H1 (cell line): ENCODE measurements around the gene DIP2B. TPM values are rescaled to one million over a fixed set of nuclear protein-coding genes. Genes with fewer than 3 reads are reported as not detected.

ENCODE experiments used
- CTCF ChIA-PET: fragments of 300-600 bp; sonication (Branson Sonifier 250); formaldehyde crosslinking; loops from one replicate; lab custom pipeline; 2021; ENCODE audit not compliant: partially characterized antibody; lab: Charles Lee
- POLR2A ChIA-PET: fragments of 300-600 bp; sonication (Branson Sonifier 250); formaldehyde crosslinking; loops from one replicate; lab custom pipeline; 2021; ENCODE audit warnings: inconsistent platforms; ENCODE audit not compliant: partially characterized antibody; lab: Charles Lee
- DNase-seq, 2 experiments: peaks; one replicate each; pipeline versions ENCODE4 v3.0.0 to v3.0.0-alpha.2; 2010 to 2022; ENCODE audit warnings: low spot score in 2 of 2, low read depth in 1 of 2, mixed read lengths in 1 of 2
- FAIRE-seq: peaks from 2 replicates; lab custom pipeline; 2011; peaks lifted over from hg19 to GRCh38; lab: Jason Lieb, UNC
- H2AFZ ChIP-seq: 2 replicates; pipeline ENCODE4 v1.8.1; 2012; ENCODE audit warnings: low read length, inconsistent platforms
- H2AK5ac ChIP-seq: 2 replicates; pipeline ENCODE4 v1.6.1; 2013; ENCODE audit warnings: low read depth, low read length
- H2BK120ac ChIP-seq: replicated peaks from 2 replicates; pipeline ENCODE3; 2013; ENCODE audit warnings: low read depth, low read length, inconsistent platforms
- H2BK12ac ChIP-seq: 2 replicates; pipeline ENCODE4 v1.6.1; 2013; ENCODE audit warnings: low read depth, low read length
- H2BK15ac ChIP-seq: 2 replicates; pipeline ENCODE4 v1.6.1; 2013; ENCODE audit warnings: low read length
- H2BK20ac ChIP-seq: 2 replicates; pipeline ENCODE4 v1.6.1; 2013; ENCODE audit warnings: low read length
- H2BK5ac ChIP-seq: 2 replicates; pipeline ENCODE4 v1.6.1; 2013; ENCODE audit warnings: low read depth, low read length
- H3K14ac ChIP-seq: 2 replicates; pipeline ENCODE4 v1.6.1; 2013; ENCODE audit warnings: inconsistent platforms; ENCODE audit not compliant: insufficient read length
- H3K18ac ChIP-seq: 2 replicates; pipeline ENCODE4 v1.6.1; 2013; ENCODE audit warnings: low read length; ENCODE audit errors: extremely low read depth
- H3K23ac ChIP-seq: 2 replicates; pipeline ENCODE4 v1.6.1; 2013; ENCODE audit warnings: inconsistent platforms; ENCODE audit not compliant: insufficient read length
- H3K23me2 ChIP-seq: 2 replicates; pipeline ENCODE4 v1.6.1; 2013; ENCODE audit warnings: low read depth, low read length
- H3K27ac ChIP-seq: 2 replicates; pipeline ENCODE4 v1.6.1; 2011; ENCODE audit warnings: low read depth, low read length, inconsistent platforms
- H3K27me3 ChIP-seq, 4 experiments: replicated peaks in 1 of 4; 1 replicate in 1 of 4; 2 replicates in 3 of 4; pipeline versions ENCODE4 v1.6.1 to v1.8.1; 2011 to 2013; ENCODE audit warnings: low read length in 3 of 4, mild to moderate bottlenecking in 3 of 4, inconsistent platforms in 2 of 4, mixed read lengths in 2 of 4, moderate library complexity in 1 of 4; ENCODE audit not compliant: control insufficient read depth in 3 of 4, insufficient read depth in 3 of 4; ENCODE audit errors: extremely low read depth in 1 of 4
- H3K36me3 ChIP-seq, 4 experiments: 2 replicates each; pipeline versions ENCODE4 v1.6.1 to v1.8.1; 2011 to 2013; ENCODE audit warnings: mild to moderate bottlenecking in 4 of 4, low read length in 3 of 4, moderate library complexity in 2 of 4, control low read depth in 1 of 4, inconsistent platforms in 1 of 4; ENCODE audit not compliant: insufficient read depth in 4 of 4, control insufficient read depth in 2 of 4
- H3K4ac ChIP-seq: replicated peaks from 2 replicates; pipeline ENCODE3; 2013; ENCODE audit warnings: low read length, low read depth, mixed read lengths, inconsistent platforms; ENCODE audit not compliant: insufficient read length
- H3K4me1 ChIP-seq, 4 experiments: replicated peaks in 1 of 4; 1 replicate in 1 of 4; 2 replicates in 3 of 4; pipeline versions ENCODE4 v1.6.1 to v1.8.1; 2011 to 2013; ENCODE audit warnings: low read length in 3 of 4, inconsistent platforms in 2 of 4, mixed read lengths in 1 of 4; ENCODE audit not compliant: insufficient read depth in 4 of 4, control insufficient read depth in 3 of 4
- H3K4me2 ChIP-seq, 2 experiments: 2 replicates each; pipeline versions ENCODE4 v1.6.1 to v1.8.1; 2011 to 2013; ENCODE audit warnings: low read depth in 2 of 2, low read length in 2 of 2, control low read depth in 1 of 2, inconsistent platforms in 1 of 2, mild to moderate bottlenecking in 1 of 2; ENCODE audit not compliant: insufficient read depth in 1 of 2
- H3K4me3 ChIP-seq, 4 experiments: fragments of 200-600, 300-600 bp in 1 of 4; sonication (generic), shearing (Covaris generic), sonication (Bioruptor Twin) in 1 of 4; 2 replicates each; pipeline versions ENCODE4 v1.5.1 to v1.8.1; 2011 to 2016; ENCODE audit warnings: low read length in 4 of 4, low read depth in 3 of 4, control low read depth in 2 of 4, inconsistent platforms in 2 of 4, mild to moderate bottlenecking in 2 of 4, mixed read lengths in 1 of 4, moderate library complexity in 1 of 4; ENCODE audit not compliant: insufficient read depth in 2 of 4; ENCODE audit errors: extremely low read depth in 1 of 4
- H3K56ac ChIP-seq: replicated peaks from 2 replicates; pipeline ENCODE3; 2013; ENCODE audit warnings: low read depth, mild to moderate bottlenecking, mixed read lengths, low read length, inconsistent platforms; ENCODE audit not compliant: insufficient read length
- H3K79me1 ChIP-seq: 2 replicates; pipeline ENCODE4 v1.6.1; 2013; ENCODE audit warnings: low read depth, low read length, control low read depth
- H3K79me2 ChIP-seq, 2 experiments: 2 replicates each; pipeline versions ENCODE4 v1.6.1 to v1.8.1; 2012 to 2013; ENCODE audit warnings: low read length in 2 of 2, mild to moderate bottlenecking in 2 of 2, inconsistent platforms in 1 of 2; ENCODE audit not compliant: insufficient read depth in 2 of 2, control insufficient read depth in 1 of 2
- H3K9ac ChIP-seq, 4 experiments: replicated peaks in 1 of 4; 1 replicate in 1 of 4; 2 replicates in 3 of 4; pipeline versions ENCODE4 v1.6.1 to v1.8.1; 2011 to 2013; ENCODE audit warnings: low read depth in 3 of 4, low read length in 3 of 4, control low read depth in 2 of 4, mild to moderate bottlenecking in 2 of 4, moderate library complexity in 2 of 4, inconsistent platforms in 1 of 4; ENCODE audit errors: extremely low read depth in 1 of 4
- H3K9me3 ChIP-seq, 2 experiments: 2 replicates each; pipeline versions ENCODE4 v1.6.1 to v1.8.1; 2012 to 2013; ENCODE audit warnings: mild to moderate bottlenecking in 2 of 2, moderate library complexity in 2 of 2, control low read depth in 1 of 2, inconsistent platforms in 1 of 2, low read depth in 1 of 2, low read length in 1 of 2, mixed read lengths in 1 of 2; ENCODE audit not compliant: insufficient read depth in 2 of 2
- H4K20me1 ChIP-seq, 2 experiments: replicated peaks in 1 of 2; 2 replicates each; pipeline versions ENCODE3 to v1.8.1; 2011 to 2013; ENCODE audit warnings: inconsistent platforms in 2 of 2, low read length in 2 of 2, mild to moderate bottlenecking in 1 of 2; ENCODE audit not compliant: insufficient read depth in 2 of 2, control insufficient read depth in 1 of 2
- H4K5ac ChIP-seq: 2 replicates; pipeline ENCODE4 v1.6.1; 2013; ENCODE audit warnings: low read length, low read depth, mixed read lengths, inconsistent platforms; ENCODE audit not compliant: insufficient read length
- H4K8ac ChIP-seq: 2 replicates; pipeline ENCODE4 v1.8.0; 2013; ENCODE audit warnings: mild to moderate bottlenecking, moderate library complexity, low read length, inconsistent platforms; ENCODE audit not compliant: insufficient read depth; ENCODE audit errors: extremely low read depth
- H4K91ac ChIP-seq: replicated peaks from 2 replicates; pipeline ENCODE3; 2013; ENCODE audit warnings: low read length, mixed read lengths, inconsistent platforms; ENCODE audit not compliant: insufficient read length
- PHF8 ChIP-seq: fragments of 200-600 bp; sonication (generic); conservative IDR thresholded peaks from 2 replicates; pipeline ENCODE4 v1.7.1; 2012; ENCODE audit warnings: low read depth, mild to moderate bottlenecking, inconsistent platforms, low read length, moderate library complexity
- SIRT6 ChIP-seq: IDR thresholded peaks from one replicate; pipeline ENCODE4 v1.7.1; 2012; ENCODE audit warnings: low read length, inconsistent platforms
- SP4 ChIP-seq: IDR thresholded peaks from 2 replicates; pipeline ENCODE4 v1.6.1; 2012; ENCODE audit warnings: low read length, inconsistent platforms
- WGBS, 2 experiments: shearing (Covaris generic) in 1 of 2; methylation state at CpG; one replicate each; pipeline versions ENCODE4 v1.1.6 to v1.1.7; 2013 to 2015; ENCODE audit warnings: low lambda C conversion rate in 2 of 2, mixed read lengths in 2 of 2, inconsistent platforms in 1 of 2, low coverage in 1 of 2, missing lambda C conversion rate in 1 of 2; ENCODE audit not compliant: insufficient replicate concordance in 2 of 2, insufficient coverage in 1 of 2, insufficient read length in 1 of 2; ENCODE audit errors: extremely low coverage in 1 of 2, missing lambda C conversion rate in 1 of 2; 5-methylcytosine and 5-hydroxymethylcytosine counted together
- polyA plus RNA-seq, 7 experiments: library from polyadenylated mRNA; depleted of rRNA in 3 of 7; stranded (reverse) in 5 of 7; unstranded in 2 of 7; fragments of >200 nt in 5 of 7; fragments of 200-250 nt in 2 of 7; gene quantifications; 1 replicate in 5 of 7; 2 replicates in 1 of 7; 4 replicates in 1 of 7; pipeline versions ENCODE4 v1.2.1 to v1.2.3, GENCODE V29; 2011 to 2013; ENCODE audit warnings: missing spikeins in 2 of 7, mixed read lengths in 2 of 7
- total RNA-seq: library from RNA; stranded (reverse); fragmentation: NEBNext Ultra II Directional; extraction: Animal tissue kit (Norgen Biotek cat#: 25700); gene quantifications from 2 replicates; pipeline ENCODE4 v1.2.1, GENCODE V29; 2021

The DIP2B gene
- total and polyA plus RNA-seq, 2 of the 8 experiments (the other 6 are each of a cell fraction or from before 2014, with no cell fraction given): 11.1 to 29.6 TPM

GRCh38 chr12:50725011-50725942 lies 220.5 kb downstream of the DIP2B start:
- no peak overlapping the region for H3K27ac ChIP-seq
- TF ChIP-seq PHF8 (no peak), SP4 (no peak), SIRT6 (no peak)

More at GRCh38 chr12:50725011-50725942, 220.5 kb downstream of the DIP2B start:
- CTCF ChIA-PET: interaction anchor here (0.6 to 1.7 kb wide), 3 partner anchors 9 to 215 kb away, joined by 3 to 6 read pairs (median 3); no protein-coding TSS in a partner anchor
- no peak overlapping the region for H4K5ac ChIP-seq
- no peak overlapping the region for H3K9ac ChIP-seq
- no peaks in the 10 kb centered on the region for H3K4me1 ChIP-seq
- H2BK20ac ChIP-seq: no peak overlapping the region
- no peaks in the 10 kb centered on the region for H3K27me3 ChIP-seq
- H3K36me3 ChIP-seq: peaks cover 7 to 57% (median 42%) of the 10 kb centered on the region in 4 experiments
- no peaks in the 10 kb centered on the region for H3K79me1 ChIP-seq
- no peak overlapping the region for H4K8ac ChIP-seq
- FAIRE-seq: no peak
- H3K4me2 ChIP-seq: no peak overlapping the region
- H2AFZ ChIP-seq: no peak overlapping the region
- no peak overlapping the region for H2BK12ac ChIP-seq
- H3K79me2 ChIP-seq: no peaks in the 10 kb centered on the region
- no peaks in the 10 kb centered on the region for H3K23me2 ChIP-seq
- H3K56ac ChIP-seq: no peak overlapping the region
- 94 to 100% methylated on average over 1 to 5 of the region's 5 CpGs for WGBS, 2 experiments
- no peak overlapping the region for H3K4me3 ChIP-seq
- no peak overlapping the region for H2AK5ac ChIP-seq
- DNase-seq: no peak
- no peak overlapping the region for H3K14ac ChIP-seq
- no peaks in the 10 kb centered on the region for H3K9me3 ChIP-seq
- H3K4ac ChIP-seq: no peak overlapping the region
- H3K23ac ChIP-seq: no peak overlapping the region
- H4K91ac ChIP-seq: no peak overlapping the region
- H4K20me1 ChIP-seq: peaks cover 1% of the 10 kb centered on the region in 2 experiments
- no peak overlapping the region for H2BK5ac ChIP-seq
- H2BK15ac ChIP-seq: no peak overlapping the region
- H2BK120ac ChIP-seq: no peak overlapping the region
- no peak overlapping the region for H3K18ac ChIP-seq
- POLR2A ChIA-PET: interaction anchor here (0.6 kb wide), 1 partner anchor 290 kb away, joined by 3 read pairs; no protein-coding TSS in a partner anchor
